Suprapubic skin (tissue), 4 donors: Measurements from ENCODE around the gene LINS1. TPM values are rescaled to one million over a fixed set of nuclear protein-coding genes. Genes with fewer than 3 reads are reported as not detected.
A peak's percentile ranks its signal among the peaks of the same experiment; 100 is the strongest.

Experiments used
- DNase-seq, 2 donors: peaks; one replicate each; pipeline ENCODE4 v3.0.0-alpha.2; 2019; ENCODE audit warnings: low spot score in 2 of 2
- H3K27ac ChIP-seq: fragments of 200-600 bp; sonication (generic); one replicate; pipeline ENCODE4 v1.5.1; 2019
- H3K27me3 ChIP-seq: fragments of 200-600 bp; sonication (generic); one replicate; pipeline ENCODE4 v1.5.1; 2019
- H3K36me3 ChIP-seq: fragments of 200-600 bp; sonication (generic); one replicate; pipeline ENCODE4 v1.5.1; 2019
- H3K4me1 ChIP-seq: fragments of 200-600 bp; sonication (generic); one replicate; pipeline ENCODE4 v1.5.1; 2019
- H3K4me3 ChIP-seq: fragments of 200-600 bp; sonication (generic); one replicate; pipeline ENCODE4 v1.5.1; 2019; ENCODE audit warnings: mild to moderate bottlenecking
- H3K9me3 ChIP-seq: fragments of 200-600 bp; sonication (generic); one replicate; pipeline ENCODE4 v1.5.1; 2019
- EP300 ChIP-seq: sonication (generic); formaldehyde crosslinking; IDR thresholded peaks from one replicate; pipeline ENCODE4 v1.6.1; 2017; ENCODE audit warnings: antibody characterized with exemption
- POLR2A ChIP-seq, 2 donors: fragments of 450-650 bp; IDR thresholded peaks; one replicate each; pipeline ENCODE4 v1.6.1; 2017; ENCODE audit warnings: antibody characterized with exemption in 2 of 2, mild to moderate bottlenecking in 2 of 2, moderate library complexity in 2 of 2
- POLR2AphosphoS5 ChIP-seq, 3 donors: sonication (generic); formaldehyde crosslinking; IDR thresholded peaks; one replicate each; pipeline ENCODE4 v1.6.1; 2017; ENCODE audit warnings: antibody characterized with exemption in 3 of 3
- WGBS: methylation state at CpG from one replicate; pipeline ENCODE4 v1.1.5; 2018; 5-methylcytosine and 5-hydroxymethylcytosine counted together
- total RNA-seq, 4 donors: library from RNA; depleted of rRNA; stranded (reverse); fragments of >200 nt; gene quantifications; one replicate each; pipeline ENCODE4 v1.1.0, GENCODE V29; 2016
- TF ChIP-seq, protein P1 (sequence below), 2 donors: fragments of 200-600 bp in 1 of 2; fragments of 450-650 bp in 1 of 2; sonication (generic) in 1 of 2; IDR thresholded peaks; one replicate each; pipeline ENCODE4 v1.5.1; 2016 to 2019; ENCODE audit warnings: antibody characterized with exemption in 2 of 2, mild to moderate bottlenecking in 1 of 2, moderate library complexity in 1 of 2

The LINS1 gene
- total RNA-seq, 4 donors from 2014 or later = 17.6 to 25.2 (median 20.7) TPM

- TF ChIP-seq, protein P1, sequence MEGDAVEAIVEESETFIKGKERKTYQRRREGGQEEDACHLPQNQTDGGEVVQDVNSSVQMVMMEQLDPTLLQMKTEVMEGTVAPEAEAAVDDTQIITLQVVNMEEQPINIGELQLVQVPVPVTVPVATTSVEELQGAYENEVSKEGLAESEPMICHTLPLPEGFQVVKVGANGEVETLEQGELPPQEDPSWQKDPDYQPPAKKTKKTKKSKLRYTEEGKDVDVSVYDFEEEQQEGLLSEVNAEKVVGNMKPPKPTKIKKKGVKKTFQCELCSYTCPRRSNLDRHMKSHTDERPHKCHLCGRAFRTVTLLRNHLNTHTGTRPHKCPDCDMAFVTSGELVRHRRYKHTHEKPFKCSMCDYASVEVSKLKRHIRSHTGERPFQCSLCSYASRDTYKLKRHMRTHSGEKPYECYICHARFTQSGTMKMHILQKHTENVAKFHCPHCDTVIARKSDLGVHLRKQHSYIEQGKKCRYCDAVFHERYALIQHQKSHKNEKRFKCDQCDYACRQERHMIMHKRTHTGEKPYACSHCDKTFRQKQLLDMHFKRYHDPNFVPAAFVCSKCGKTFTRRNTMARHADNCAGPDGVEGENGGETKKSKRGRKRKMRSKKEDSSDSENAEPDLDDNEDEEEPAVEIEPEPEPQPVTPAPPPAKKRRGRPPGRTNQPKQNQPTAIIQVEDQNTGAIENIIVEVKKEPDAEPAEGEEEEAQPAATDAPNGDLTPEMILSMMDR (IDR thresholded peaks at IDR 0.05) = no peak
- TF ChIP-seq POLR2A (IDR thresholded peaks at IDR 0.05) (no peak), POLR2AphosphoS5 (IDR thresholded peaks at IDR 0.05) (no peak), EP300 (no peak)
- H3K4me1 ChIP-seq = peaks cover 6% of the 10 kb centered on the region
- no peaks in the 10 kb centered on the region for H3K36me3 ChIP-seq
- peak in 1 of 2 donors; percentile 83 for DNase-seq
- H3K27ac ChIP-seq = peak overlapping the region; percentile 54
- no peak overlapping the region for H3K4me3 ChIP-seq
- H3K9me3 ChIP-seq = no peaks in the 10 kb centered on the region
- 58% methylated on average over 2 of the region's 2 CpGs for WGBS
- H3K27me3 ChIP-seq = no peaks in the 10 kb centered on the region
These were observed 42.7 kb downstream of the LINS1 start for GRCh38 chr15:100559330-100559729.

DNA sequence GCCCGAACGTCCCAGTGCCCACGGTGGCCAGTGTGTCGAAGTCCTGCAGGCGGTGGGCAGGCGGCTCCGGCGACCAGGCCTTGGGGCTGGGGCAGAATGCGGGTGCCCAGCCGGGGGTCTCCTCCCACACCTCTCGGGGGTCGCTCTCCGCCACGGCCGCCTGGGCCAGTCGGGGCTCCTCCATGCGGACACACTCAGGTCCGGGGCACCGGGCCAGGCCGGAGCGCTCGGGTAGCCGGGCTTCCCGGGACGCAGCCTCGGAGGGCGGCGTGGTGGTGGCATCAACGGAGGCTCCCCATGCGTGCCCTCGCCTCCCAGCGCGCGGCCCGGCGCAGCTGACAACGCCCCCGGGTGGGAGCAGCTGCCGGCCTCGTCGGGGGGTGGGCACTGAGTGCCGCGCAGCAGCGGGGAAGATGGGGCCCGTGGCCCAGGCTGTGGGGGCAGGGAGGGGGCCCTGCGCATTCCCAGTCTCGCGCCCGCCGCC, 43.2 kb downstream of the LINS1 start:
- H3K9me3 ChIP-seq = no peaks in the 10 kb centered on the region
- DNase-seq = no peak
- H3K27ac ChIP-seq = no peak overlapping the region
- no peak overlapping the region for H3K4me3 ChIP-seq
- H3K27me3 ChIP-seq = no peaks in the 10 kb centered on the region
- TF ChIP-seq POLR2A (IDR thresholded peaks at IDR 0.05) (no peak), POLR2AphosphoS5 (IDR thresholded peaks at IDR 0.05) (no peak), EP300 (no peak)
- TF ChIP-seq, protein P1 (IDR thresholded peaks at IDR 0.05) = no peak
- 100% methylated on average over 29 of the region's 50 CpGs for WGBS
- H3K36me3 ChIP-seq = no peaks in the 10 kb centered on the region
- peaks cover 6% of the 10 kb centered on the region for H3K4me1 ChIP-seq

DNA sequence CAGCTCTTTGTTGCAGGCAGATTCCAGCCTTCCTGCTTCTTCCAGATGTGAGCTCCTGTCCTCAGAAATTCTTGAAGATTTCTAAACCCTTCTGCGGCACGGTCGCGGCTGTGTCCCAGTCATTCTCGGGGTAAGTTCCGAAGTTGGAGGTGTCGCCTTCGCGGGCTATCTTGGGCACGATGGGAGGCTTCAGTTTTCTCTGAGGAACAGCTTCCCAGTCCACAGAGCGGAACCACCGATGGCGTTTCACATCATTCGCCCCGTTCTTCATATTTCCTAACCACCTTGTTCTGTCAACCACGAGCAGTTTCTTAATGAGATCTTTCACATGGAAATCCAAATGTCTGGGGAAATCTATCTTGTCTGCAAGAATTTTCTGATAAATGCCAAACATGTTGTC, 48.5 kb downstream of the LINS1 start:
- no peaks in the 10 kb centered on the region for H3K4me1 ChIP-seq
- H3K9me3 ChIP-seq = no peaks in the 10 kb centered on the region
- H3K36me3 ChIP-seq = no peaks in the 10 kb centered on the region
- no peak overlapping the region for H3K4me3 ChIP-seq
- WGBS = 97% methylated on average over 16 of the region's 16 CpGs
- TF ChIP-seq POLR2AphosphoS5 (IDR thresholded peaks at IDR 0.05) = no peak
- TF ChIP-seq POLR2A (IDR thresholded peaks at IDR 0.05) = no peak
- no peak for TF ChIP-seq EP300
- TF ChIP-seq, protein P1 (IDR thresholded peaks at IDR 0.05) = no peak
- H3K27ac ChIP-seq = no peak overlapping the region
- H3K27me3 ChIP-seq = no peaks in the 10 kb centered on the region
- no peak for DNase-seq

DNA sequence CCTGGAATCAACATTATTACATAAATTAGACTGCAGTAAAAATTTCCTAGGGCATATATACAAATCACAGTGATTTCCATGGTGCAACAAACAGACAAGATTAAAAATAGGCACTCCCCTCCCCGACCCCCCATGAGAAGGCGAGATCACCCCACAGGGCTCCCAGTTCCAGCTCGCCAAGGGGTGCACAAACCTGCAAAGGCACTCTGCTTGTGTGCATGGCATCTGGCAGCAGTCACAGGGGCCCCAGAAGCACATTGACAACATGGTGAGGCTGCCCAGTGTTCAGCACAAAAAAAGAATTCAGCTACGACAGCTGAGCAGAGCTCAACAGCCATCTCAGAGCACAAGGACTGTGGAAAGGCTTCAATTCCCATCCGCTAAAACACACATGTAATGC, 54.0 kb downstream of the LINS1 start:
- Histone ChIP-seq H3K9me3 (no peaks in the 10 kb centered on the region), H3K27ac (no peak overlapping the region), H3K36me3 (no peaks in the 10 kb centered on the region), H3K4me1 (no peaks in the 10 kb centered on the region), H3K27me3 (peaks cover 11% of the 10 kb centered on the region), H3K4me3 (no peak overlapping the region)
- 70% methylated on average over 5 of the region's 5 CpGs for WGBS
- TF ChIP-seq EP300 = no peak
- no peak for TF ChIP-seq POLR2A (IDR thresholded peaks at IDR 0.05)
- TF ChIP-seq, protein P1 (IDR thresholded peaks at IDR 0.05) = no peak
- no peak for TF ChIP-seq POLR2AphosphoS5 (IDR thresholded peaks at IDR 0.05)
- DNase-seq = no peak

DNA sequence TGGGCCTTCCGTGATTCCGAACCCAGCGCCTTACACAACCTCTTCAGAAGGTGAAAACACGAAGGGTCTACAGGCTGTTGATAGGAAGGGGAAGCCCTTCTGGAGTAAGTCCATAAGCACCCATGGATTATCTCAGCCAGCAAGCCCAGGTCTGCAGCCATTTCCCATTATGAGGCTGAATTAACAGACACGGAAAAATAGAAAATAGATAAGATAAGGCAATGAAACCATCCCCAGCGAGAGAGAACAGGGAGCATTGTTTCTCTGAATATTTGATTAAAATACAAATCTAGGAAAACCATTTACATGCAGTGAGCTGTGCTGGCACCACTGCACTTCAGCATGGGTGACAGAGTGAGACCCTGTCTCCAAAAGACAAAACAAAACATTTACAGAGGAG, 57.0 kb downstream of the LINS1 start:
- no peaks in the 10 kb centered on the region for H3K36me3 ChIP-seq
- H3K27me3 ChIP-seq = peaks cover 11% of the 10 kb centered on the region
- no peak overlapping the region for H3K4me3 ChIP-seq
- no peak overlapping the region for H3K27ac ChIP-seq
- DNase-seq = no peak
- no peak for TF ChIP-seq POLR2AphosphoS5 (IDR thresholded peaks at IDR 0.05)
- no peak for TF ChIP-seq EP300
- TF ChIP-seq POLR2A (IDR thresholded peaks at IDR 0.05) = no peak
- TF ChIP-seq, protein P1 (IDR thresholded peaks at IDR 0.05) = no peak
- peaks cover 7% of the 10 kb centered on the region for H3K4me1 ChIP-seq
- no peaks in the 10 kb centered on the region for H3K9me3 ChIP-seq
- 88% methylated on average over 6 of the region's 6 CpGs for WGBS
